ENCODE data around the gene DAP. TPM values are rescaled to one million over a fixed set of nuclear protein-coding genes. Genes with fewer than 3 reads are reported as not detected.

DAP gene, protein sequence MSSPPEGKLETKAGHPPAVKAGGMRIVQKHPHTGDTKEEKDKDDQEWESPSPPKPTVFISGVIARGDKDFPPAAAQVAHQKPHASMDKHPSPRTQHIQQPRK
- 20.0 TPM for total RNA-seq

DNA sequence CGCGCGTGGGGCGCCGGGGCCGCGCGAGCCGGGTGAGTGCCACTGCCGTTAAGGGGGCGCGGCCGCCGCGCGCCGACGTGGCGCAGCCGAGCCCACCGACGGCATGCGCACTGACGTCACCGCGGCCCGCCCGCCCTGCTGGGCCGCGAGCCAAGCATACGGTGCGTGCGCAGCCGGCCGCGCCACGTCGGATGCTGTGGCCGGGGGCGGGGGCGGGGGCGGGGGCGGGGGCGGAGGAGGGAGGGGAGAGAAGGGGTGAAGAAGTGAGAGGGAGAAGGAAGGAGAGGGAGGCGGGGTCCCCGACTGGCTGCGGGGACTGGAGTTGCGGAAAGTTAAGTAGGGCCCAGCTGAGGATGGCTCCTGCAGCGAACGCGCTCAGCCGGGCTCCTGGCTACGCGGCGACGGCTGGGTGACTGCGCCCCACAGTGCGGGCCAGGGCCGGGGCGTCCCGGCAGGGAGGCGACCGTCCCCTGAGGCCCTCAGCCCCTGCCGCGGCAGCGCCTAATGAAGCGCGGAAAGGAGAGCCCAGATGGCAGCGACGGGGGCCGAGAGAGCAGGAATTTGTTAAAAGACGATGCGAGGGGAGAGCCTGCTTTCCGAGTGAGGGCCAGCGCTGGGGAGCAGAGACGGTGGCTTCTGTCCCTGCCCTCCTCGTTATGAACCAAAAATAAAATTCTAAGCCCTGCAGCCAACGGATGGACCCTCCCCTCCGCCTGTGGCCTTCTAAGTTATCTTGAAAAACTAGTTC lies at the start of gene DAP:
TSS of gene DAP (minus strand) at position 50 of the 748 bp plus-strand sequence. CDS start 166 bp downstream, outside the sequence.

Small RNA genes lying within 50 kb of the gene (small RNA-seq; reads per million reads assigned to genes)
- not detected for gene AC012629.4 (ENCODE audit: low replicate concordance)

Other genes with a start within 250 kb of the DAP start
- gene ANKRD33B, start 197.2 kb downstream of the DAP start, total RNA-seq: 4.4 TPM